ENCODE data around the gene PRKCE. TPM values are rescaled to one million over a fixed set of nuclear protein-coding genes. Genes with fewer than 3 reads are reported as not detected.
"Not testable (repeated sequence)": the region's sequence is repeated elsewhere in the genome, so short reads cannot be mapped to it uniquely, and the experiment has no call there.

The PRKCE gene
- total RNA-seq, 2 experiments from 2014 or later = 24.9 to 26.2 TPM

- ATAC-seq (ENCODE audit: poor library complexity) (no peak), DNase-seq (no peak)
- intact Hi-C loops (cut with DNase I, micrococcal nuclease) = no loop called here
- Mint-ChIP-seq H3K9me3 (peaks cover 12% of the 10 kb centered on the region), H3K4me3 (no peak overlapping the region), H3K27ac (no peak overlapping the region), H3K36me3 (ENCODE audit: low read depth) (peaks cover 14% of the 10 kb centered on the region), H3K27me3 (peaks cover 5% of the 10 kb centered on the region), H3K4me1 (ENCODE audit: low read depth) (no peaks in the 10 kb centered on the region)
- TF ChIP-seq CTCF (IDR thresholded peaks at IDR 0.05) = no peak
- Histone ChIP-seq H3K4me1 (ENCODE audit: insufficient read depth, low read length) (no peaks in the 10 kb centered on the region), H3K4me3 (ENCODE audit: low read length) (no peak overlapping the region), H3K36me3 (ENCODE audit: insufficient read depth, low read length) (no peaks in the 10 kb centered on the region), H3K27me3 (ENCODE audit: control insufficient read depth in 1 of 2, insufficient read depth in 2 of 2, low read length in 2 of 2) (no peaks in the 10 kb centered on the region), H3K9me3 (ENCODE audit: control insufficient read depth in 1 of 2, insufficient read depth in 1 of 2, low read length in 2 of 2) (peaks cover 12 to 16% of the 10 kb centered on the region in 2 experiments), H3K27ac (ENCODE audit: low read depth in 1 of 2, low read length in 2 of 2) (no peak overlapping the region)
- CTCF ChIA-PET = no interaction called here
- POLR2A ChIA-PET = no interaction called here
Observed at GRCh38 chr2:46216213-46216612, 564.7 kb downstream of the PRKCE start.

- H3K27ac Mint-ChIP-seq; H3K4me3 ChIP-seq (ENCODE audit: low read length); H3K36me3 Mint-ChIP-seq (ENCODE audit: low read depth); H3K4me1 ChIP-seq (ENCODE audit: insufficient read depth, low read length); POLR2A ChIA-PET; H3K27me3 ChIP-seq (ENCODE audit: control insufficient read depth in 1 of 2, insufficient read depth in 2 of 2, low read length in 2 of 2); intact Hi-C loops (cut with DNase I, micrococcal nuclease); H3K9me3 ChIP-seq (ENCODE audit: control insufficient read depth in 1 of 2, insufficient read depth in 1 of 2, low read length in 2 of 2); H3K27ac ChIP-seq (ENCODE audit: low read depth in 1 of 2, low read length in 2 of 2); H3K36me3 ChIP-seq (ENCODE audit: insufficient read depth, low read length); CTCF ChIA-PET; H3K27me3 Mint-ChIP-seq; DNase-seq: not testable (repeated sequence)
- peak; percentile 32 for ATAC-seq (ENCODE audit: poor library complexity)
- Mint-ChIP-seq H3K4me1 (ENCODE audit: low read depth) (peaks cover 21% of the 10 kb centered on the region), H3K4me3 (peak overlapping the region; percentile 17), H3K9me3 (peaks cover 12% of the 10 kb centered on the region)
Observed at GRCh38 chr2:46223514-46223913, 572.0 kb downstream of the PRKCE start.

- Histone ChIP-seq H3K4me3 (ENCODE audit: low read length) (no peak overlapping the region), H3K27me3 (ENCODE audit: control insufficient read depth in 1 of 2, insufficient read depth in 2 of 2, low read length in 2 of 2) (no peaks in the 10 kb centered on the region), H3K4me1 (ENCODE audit: insufficient read depth, low read length) (peaks cover 12% of the 10 kb centered on the region), H3K27ac (ENCODE audit: low read depth in 1 of 2, low read length in 2 of 2) (no peak overlapping the region), H3K36me3 (ENCODE audit: insufficient read depth, low read length) (no peaks in the 10 kb centered on the region), H3K9me3 (ENCODE audit: control insufficient read depth in 1 of 2, insufficient read depth in 1 of 2, low read length in 2 of 2) (no peaks in the 10 kb centered on the region)
- H3K27ac Mint-ChIP-seq = no peak overlapping the region
- no peaks in the 10 kb centered on the region for H3K27me3 Mint-ChIP-seq
- peaks cover 36% of the 10 kb centered on the region for H3K4me1 Mint-ChIP-seq (ENCODE audit: low read depth)
- CTCF ChIA-PET = interaction anchor here (1.3 kb wide), 1 partner anchor 20 kb away, joined by 3 read pairs; no protein-coding TSS in a partner anchor
- DNase-seq (no peak), ATAC-seq (ENCODE audit: poor library complexity) (no peak)
- intact Hi-C loops (cut with DNase I, micrococcal nuclease) = no loop called here
- peaks cover 12% of the 10 kb centered on the region for H3K9me3 Mint-ChIP-seq
- POLR2A ChIA-PET = interaction anchor here (1.1 kb wide), 1 partner anchor 22 kb away, joined by 3 read pairs; no protein-coding TSS in a partner anchor
- H3K4me3 Mint-ChIP-seq = no peak overlapping the region
- no peaks in the 10 kb centered on the region for H3K36me3 Mint-ChIP-seq (ENCODE audit: low read depth)
- no peak for TF ChIP-seq CTCF (IDR thresholded peaks at IDR 0.05)
Observed at GRCh38 chr2:46225150-46225625, 573.7 kb downstream of the PRKCE start.

GRCh38 chr2:46225730-46226129, 574.3 kb downstream of the PRKCE start:
- H3K36me3 Mint-ChIP-seq (ENCODE audit: low read depth) = no peaks in the 10 kb centered on the region
- no peaks in the 10 kb centered on the region for H3K27me3 ChIP-seq (ENCODE audit: control insufficient read depth in 1 of 2, insufficient read depth in 2 of 2, low read length in 2 of 2)
- intact Hi-C loops (cut with DNase I, micrococcal nuclease) = no loop called here
- no peak overlapping the region for H3K27ac ChIP-seq (ENCODE audit: low read depth in 1 of 2, low read length in 2 of 2)
- DNase-seq = no peak
- POLR2A ChIA-PET = interaction anchor here (1.1 kb wide), 1 partner anchor 21 kb away, joined by 3 read pairs; no protein-coding TSS in a partner anchor
- H3K4me1 ChIP-seq (ENCODE audit: insufficient read depth, low read length) = peaks cover 18% of the 10 kb centered on the region
- no peaks in the 10 kb centered on the region for H3K9me3 ChIP-seq (ENCODE audit: control insufficient read depth in 1 of 2, insufficient read depth in 1 of 2, low read length in 2 of 2)
- CTCF ChIA-PET = interaction anchor here (1.3 kb wide), 1 partner anchor 21 kb away, joined by 3 read pairs; no protein-coding TSS in a partner anchor
- no peak overlapping the region for H3K4me3 ChIP-seq (ENCODE audit: low read length)
- no peak overlapping the region for H3K4me3 Mint-ChIP-seq
- no peak for TF ChIP-seq CTCF (IDR thresholded peaks at IDR 0.05)
- no peak overlapping the region for H3K27ac Mint-ChIP-seq
- H3K27me3 Mint-ChIP-seq = no peaks in the 10 kb centered on the region
- H3K36me3 ChIP-seq (ENCODE audit: insufficient read depth, low read length) = no peaks in the 10 kb centered on the region
- no peak for ATAC-seq (ENCODE audit: poor library complexity)
- H3K9me3 Mint-ChIP-seq = peaks cover 12% of the 10 kb centered on the region
- peaks cover 40% of the 10 kb centered on the region for H3K4me1 Mint-ChIP-seq (ENCODE audit: low read depth)
